IPS-15b (cell line): ENCODE measurements around the gene POLD3.

Source experiments
- H3K27me3 ChIP-seq: one replicate; pipeline ENCODE4 v1.6.1; 2013; ENCODE audit warnings: low read length; ENCODE audit not compliant: control insufficient read depth, insufficient read depth
- H3K36me3 ChIP-seq: one replicate; pipeline ENCODE4 v1.6.1; 2013; ENCODE audit warnings: low read length; ENCODE audit not compliant: control insufficient read depth, insufficient read depth
- H3K4me1 ChIP-seq: one replicate; pipeline ENCODE4 v1.6.1; 2013; ENCODE audit warnings: mild to moderate bottlenecking, low read length; ENCODE audit not compliant: control insufficient read depth, insufficient read depth
- H3K4me3 ChIP-seq: one replicate; pipeline ENCODE4 v1.5.1; 2013; ENCODE audit warnings: low read depth, low read length
- H3K9ac ChIP-seq: one replicate; pipeline ENCODE4 v1.6.1; 2013; ENCODE audit warnings: low read depth, mild to moderate bottlenecking, low read length
- H3K9me3 ChIP-seq: one replicate; pipeline ENCODE4 v1.6.1; 2013; ENCODE audit warnings: mild to moderate bottlenecking, low read length; ENCODE audit not compliant: control insufficient read depth, insufficient read depth

Gene POLD3

GRCh38 chr11:74626130-74626529 is 33.7 kb downstream of the POLD3 start:
- Histone ChIP-seq H3K36me3 (no peaks in the 10 kb centered on the region), H3K4me3 (no peak overlapping the region), H3K4me1 (no peaks in the 10 kb centered on the region), H3K9me3 (no peaks in the 10 kb centered on the region), H3K27me3 (no peaks in the 10 kb centered on the region), H3K9ac (no peak overlapping the region)

- Histone ChIP-seq H3K36me3 (no peaks in the 10 kb centered on the region), H3K27me3 (no peaks in the 10 kb centered on the region), H3K9ac (no peak overlapping the region), H3K4me3 (no peak overlapping the region), H3K9me3 (no peaks in the 10 kb centered on the region), H3K4me1 (no peaks in the 10 kb centered on the region)
Observed at GRCh38 chr11:74626604-74627003, 34.2 kb downstream of the POLD3 start.

GRCh38 chr11:74627381-74627780 is 35.0 kb downstream of the POLD3 start:
- Histone ChIP-seq H3K36me3 (no peaks in the 10 kb centered on the region), H3K4me3 (no peak overlapping the region), H3K9ac (no peak overlapping the region), H3K9me3 (no peaks in the 10 kb centered on the region), H3K4me1 (no peaks in the 10 kb centered on the region), H3K27me3 (no peaks in the 10 kb centered on the region)

- Histone ChIP-seq H3K4me3 (no peak overlapping the region), H3K4me1 (no peaks in the 10 kb centered on the region), H3K9me3 (no peaks in the 10 kb centered on the region), H3K36me3 (no peaks in the 10 kb centered on the region), H3K27me3 (no peaks in the 10 kb centered on the region), H3K9ac (no peak overlapping the region)
Observed at GRCh38 chr11:74630043-74630442, 37.7 kb downstream of the POLD3 start.

- no peak overlapping the region for H3K9ac ChIP-seq
- no peaks in the 10 kb centered on the region for H3K36me3 ChIP-seq
- no peaks in the 10 kb centered on the region for H3K27me3 ChIP-seq
- no peak overlapping the region for H3K4me3 ChIP-seq
- H3K9me3 ChIP-seq = no peaks in the 10 kb centered on the region
- no peaks in the 10 kb centered on the region for H3K4me1 ChIP-seq
Observed at GRCh38 chr11:74633406-74634393, 41.3 kb downstream of the POLD3 start.

GRCh38 chr11:74634537-74634936 is 42.2 kb downstream of the POLD3 start:
- no peak overlapping the region for H3K9ac ChIP-seq
- no peak overlapping the region for H3K4me3 ChIP-seq
- no peaks in the 10 kb centered on the region for H3K9me3 ChIP-seq
- no peaks in the 10 kb centered on the region for H3K4me1 ChIP-seq
- no peaks in the 10 kb centered on the region for H3K27me3 ChIP-seq
- no peaks in the 10 kb centered on the region for H3K36me3 ChIP-seq

- H3K36me3 ChIP-seq = peaks cover 4% of the 10 kb centered on the region
- no peak overlapping the region for H3K4me3 ChIP-seq
- no peaks in the 10 kb centered on the region for H3K27me3 ChIP-seq
- H3K4me1 ChIP-seq = no peaks in the 10 kb centered on the region
- H3K9me3 ChIP-seq = no peaks in the 10 kb centered on the region
- no peak overlapping the region for H3K9ac ChIP-seq
Observed at GRCh38 chr11:74636630-74637184, 44.3 kb downstream of the POLD3 start.

GRCh38 chr11:74637700-74638099 is 45.3 kb downstream of the POLD3 start:
- no peak overlapping the region for H3K4me3 ChIP-seq
- no peaks in the 10 kb centered on the region for H3K4me1 ChIP-seq
- H3K27me3 ChIP-seq = no peaks in the 10 kb centered on the region
- no peak overlapping the region for H3K9ac ChIP-seq
- no peaks in the 10 kb centered on the region for H3K9me3 ChIP-seq
- H3K36me3 ChIP-seq = peaks cover 4% of the 10 kb centered on the region

- Histone ChIP-seq H3K36me3 (peaks cover 4% of the 10 kb centered on the region), H3K4me1 (no peaks in the 10 kb centered on the region), H3K4me3 (no peak overlapping the region), H3K27me3 (no peaks in the 10 kb centered on the region), H3K9me3 (no peaks in the 10 kb centered on the region), H3K9ac (no peak overlapping the region)
Observed at GRCh38 chr11:74638869-74639268, 46.5 kb downstream of the POLD3 start.

- Histone ChIP-seq H3K4me1 (no peaks in the 10 kb centered on the region), H3K9ac (no peak overlapping the region), H3K27me3 (no peaks in the 10 kb centered on the region), H3K9me3 (no peaks in the 10 kb centered on the region), H3K36me3 (peaks cover 4% of the 10 kb centered on the region), H3K4me3 (no peak overlapping the region)
Observed at GRCh38 chr11:74639533-74639932, 47.2 kb downstream of the POLD3 start.

GRCh38 chr11:74641289-74641688 is 48.9 kb downstream of the POLD3 start:
- peaks cover 4% of the 10 kb centered on the region for H3K36me3 ChIP-seq
- no peaks in the 10 kb centered on the region for H3K9me3 ChIP-seq
- H3K9ac ChIP-seq = no peak overlapping the region
- H3K4me3 ChIP-seq = no peak overlapping the region
- H3K4me1 ChIP-seq = no peaks in the 10 kb centered on the region
- no peaks in the 10 kb centered on the region for H3K27me3 ChIP-seq

- Histone ChIP-seq H3K4me1 (no peaks in the 10 kb centered on the region), H3K4me3 (no peak overlapping the region), H3K27me3 (no peaks in the 10 kb centered on the region), H3K9ac (no peak overlapping the region), H3K36me3 (peaks cover 4% of the 10 kb centered on the region), H3K9me3 (no peaks in the 10 kb centered on the region)
Observed at GRCh38 chr11:74641905-74642304, 49.5 kb downstream of the POLD3 start.
